Activated gamma-delta T cell treated with anti-CD3 and anti-CD28 coated beads, Interleukin-2, amount 50 U/mL, for 16 hours (primary cell): ENCODE results near the gene GRIA4.
"Not testable (repeated sequence)": the region's sequence is repeated elsewhere in the genome, so short reads cannot be mapped to it uniquely, and the experiment has no call there.

Experiments used
- DNase-seq: peaks from one replicate; pipeline ENCODE4 v3.0.0-alpha.2; 2020; ENCODE audit warnings: low read depth

Gene GRIA4

GRCh38 chr11:105719073-105719822, 109.4 kb downstream of the GRIA4 start:
- no peak for DNase-seq

DNA sequence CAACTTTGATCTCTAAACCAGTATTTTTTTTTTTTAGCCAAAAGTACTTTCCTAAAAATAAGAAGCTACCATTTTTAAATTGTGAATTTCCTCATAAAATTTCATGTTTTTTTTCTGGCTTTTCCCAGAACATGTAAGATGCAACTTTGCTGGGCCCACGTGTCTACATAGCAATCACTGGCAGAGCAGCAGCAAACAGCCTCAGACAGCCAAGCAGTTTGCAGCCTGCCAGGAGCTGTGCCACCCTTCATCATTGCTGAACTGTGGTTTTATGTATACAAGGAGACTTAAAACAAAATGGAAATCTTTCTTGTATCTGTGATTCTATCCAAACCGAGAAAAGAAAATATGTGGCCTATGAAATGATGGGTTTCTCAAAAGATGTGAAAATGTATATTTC, 110.2 kb downstream of the GRIA4 start:
- no peak for DNase-seq

- no peak for DNase-seq
These were observed 113.4 kb downstream of the GRIA4 start for GRCh38 chr11:105723269-105723668.

DNA sequence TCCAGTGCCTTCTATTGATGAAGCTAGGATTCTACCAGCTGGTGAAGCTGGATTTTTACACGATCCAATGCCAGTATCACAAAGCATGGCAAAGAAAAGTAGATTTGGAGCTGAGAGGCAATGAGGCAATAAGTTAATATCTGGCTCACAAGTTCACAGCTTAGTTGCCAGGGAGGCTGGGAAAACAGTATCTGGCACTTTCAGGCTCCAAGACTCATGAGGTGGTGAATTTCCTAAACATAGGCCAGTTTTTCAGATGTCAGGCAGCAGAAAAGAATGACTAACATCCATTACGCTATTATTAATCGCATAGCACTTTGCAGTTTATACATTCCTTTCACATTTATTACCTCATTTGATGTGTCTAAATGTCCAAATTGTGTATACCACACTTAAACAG, 122.7 kb downstream of the GRIA4 start:
- DNase-seq = no peak

DNA sequence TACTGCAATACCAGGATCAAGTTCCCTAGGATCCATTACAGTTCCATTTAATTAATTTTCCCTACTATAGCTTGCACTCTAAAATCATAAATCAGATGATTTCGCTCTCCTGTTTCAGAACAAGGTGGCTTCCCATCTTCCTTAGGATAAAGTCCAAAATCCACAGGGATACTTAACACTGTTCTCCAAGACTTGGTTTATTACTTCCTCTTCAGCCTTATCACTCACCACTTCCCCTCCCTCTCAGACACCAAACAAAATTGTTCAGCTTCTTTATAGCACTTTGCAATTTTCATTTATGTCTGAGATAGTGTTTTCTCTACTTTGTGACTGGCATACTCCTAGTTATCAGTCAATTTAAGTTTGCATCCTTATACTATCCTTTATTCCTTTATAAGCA, 124.6 kb downstream of the GRIA4 start:
- DNase-seq = no peak

GRCh38 chr11:105738251-105738650, 128.4 kb downstream of the GRIA4 start:
- DNase-seq = no peak

DNA sequence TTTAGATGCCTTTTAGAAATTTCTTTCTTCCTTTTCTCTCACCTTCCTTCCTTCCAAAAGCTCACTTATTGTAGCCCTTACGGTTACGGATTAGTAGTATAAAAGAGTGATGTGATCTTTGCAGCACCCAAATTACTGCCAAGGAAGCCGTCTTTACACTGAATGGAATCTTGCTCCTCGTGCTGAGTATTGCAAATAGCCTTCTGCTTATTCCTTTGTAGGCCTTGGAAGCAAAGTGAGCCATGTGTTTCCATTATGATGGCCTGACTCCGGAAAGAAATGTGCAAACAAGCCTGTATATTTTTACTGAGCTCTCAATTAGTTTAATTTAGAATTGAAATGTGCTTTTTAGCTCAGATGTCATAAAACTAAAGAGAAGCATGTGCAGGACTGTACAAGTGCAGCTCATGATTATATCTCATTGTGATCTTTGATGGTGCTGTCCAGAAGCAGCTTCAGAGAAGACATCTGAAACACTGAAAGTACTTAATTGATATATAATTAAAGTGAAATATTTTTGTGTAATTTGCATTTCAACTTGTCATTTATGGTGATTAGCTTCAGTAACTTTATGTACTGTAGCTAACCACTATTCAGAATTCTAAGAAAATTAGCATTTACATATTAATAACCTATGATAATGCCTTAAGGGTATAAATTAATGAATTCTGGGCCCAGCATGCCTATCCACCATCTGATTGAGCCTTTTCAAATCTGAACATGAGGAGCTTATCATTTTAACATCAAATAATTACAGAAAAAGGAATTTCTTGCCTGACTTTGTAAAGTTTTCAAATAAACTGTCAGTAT, 129.3 kb downstream of the GRIA4 start:
- no peak for DNase-seq

GRCh38 chr11:105740164-105740903, 130.5 kb downstream of the GRIA4 start:
- no peak for DNase-seq

DNA sequence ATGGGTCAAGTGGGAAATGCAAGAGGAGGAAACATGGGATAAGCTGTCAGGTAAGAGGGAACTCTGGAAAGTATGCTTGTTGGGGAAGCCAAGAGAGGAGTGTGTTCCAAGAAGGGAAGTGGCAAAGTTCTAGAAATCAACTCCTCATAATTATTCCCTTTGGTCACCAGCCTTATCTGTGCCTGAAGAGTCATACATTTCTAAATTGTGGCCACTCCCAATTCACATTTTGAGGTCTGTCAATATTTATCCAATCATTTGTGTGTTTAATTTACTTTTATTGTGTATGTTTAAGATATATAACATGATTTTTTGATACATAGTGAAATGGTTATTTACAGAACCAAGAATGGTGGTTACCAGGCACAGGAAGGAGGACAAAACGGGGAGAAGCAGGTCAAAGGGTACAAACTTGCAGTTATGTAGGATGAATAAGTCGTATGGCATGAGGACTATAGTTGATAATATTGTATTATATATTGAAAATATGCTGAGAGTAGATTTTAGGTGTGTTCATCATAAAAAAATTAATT, 131.7 kb downstream of the GRIA4 start:
- no peak for DNase-seq

- DNase-seq = no peak
These were observed 144.4 kb downstream of the GRIA4 start for GRCh38 chr11:105754260-105754659.

GRCh38 chr11:105754716-105755115, 144.8 kb downstream of the GRIA4 start:
- no peak for DNase-seq

GRCh38 chr11:105757107-105757506, 147.2 kb downstream of the GRIA4 start:
- no peak for DNase-seq

DNA sequence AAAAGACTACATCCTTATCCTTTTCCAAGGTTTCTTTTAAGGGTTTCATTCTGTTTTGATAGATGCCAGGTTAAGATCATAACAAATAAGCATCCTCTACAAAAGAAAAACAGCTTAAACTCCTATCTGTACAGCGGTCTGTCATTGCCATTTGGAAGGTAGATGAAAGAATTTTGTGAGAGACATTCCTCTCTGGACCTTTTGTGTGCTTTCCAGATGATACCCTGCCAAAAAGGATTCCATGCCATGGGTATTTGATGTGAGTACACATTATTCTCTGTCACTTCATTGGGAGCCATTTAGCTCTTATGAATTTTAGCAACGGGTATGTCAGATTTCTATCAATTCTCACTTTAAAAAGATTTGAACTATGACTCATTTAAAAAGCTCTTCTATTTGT, 153.7 kb downstream of the GRIA4 start:
- DNase-seq = no peak

GRCh38 chr11:105767931-105768330, 158.1 kb downstream of the GRIA4 start:
- DNase-seq = no peak

DNA sequence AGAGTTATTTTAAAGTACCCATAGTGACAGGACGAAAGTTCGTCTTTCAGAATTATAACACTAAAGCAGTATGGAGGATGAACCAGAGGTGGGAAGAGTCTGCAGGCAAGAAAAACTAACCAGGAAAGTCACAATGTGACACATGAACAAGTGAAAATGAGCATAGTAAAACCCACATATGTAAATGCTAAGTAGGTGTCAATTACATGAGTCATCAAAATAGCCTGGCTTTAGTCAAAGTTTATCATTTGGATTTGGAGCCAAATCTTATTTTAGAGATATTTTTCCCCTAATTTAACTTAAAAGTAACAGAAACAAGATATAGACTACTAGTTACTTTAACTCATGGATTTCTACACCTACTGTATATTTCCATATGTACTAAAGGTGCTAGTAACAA, 159.8 kb downstream of the GRIA4 start:
- no peak for DNase-seq

DNA sequence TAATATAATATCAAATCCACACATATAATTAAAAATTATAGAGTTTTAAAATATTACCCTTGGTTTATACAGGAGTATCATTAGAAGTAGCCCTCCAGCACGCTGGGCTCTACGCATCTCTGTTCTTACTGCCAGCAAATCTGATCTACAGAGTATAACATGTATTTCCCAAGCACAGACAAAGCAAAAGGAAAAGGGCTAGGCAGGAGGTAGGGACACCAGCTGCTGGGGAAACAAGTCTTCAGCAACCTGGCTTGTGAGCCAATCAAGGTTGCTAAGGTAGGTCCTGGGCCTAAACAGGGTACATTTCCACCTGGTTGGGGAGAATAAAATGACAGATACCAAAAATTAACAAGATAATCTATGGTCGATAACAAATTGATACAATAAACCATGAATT, 163.6 kb downstream of the GRIA4 start:
- not testable (repeated sequence) for DNase-seq

DNA sequence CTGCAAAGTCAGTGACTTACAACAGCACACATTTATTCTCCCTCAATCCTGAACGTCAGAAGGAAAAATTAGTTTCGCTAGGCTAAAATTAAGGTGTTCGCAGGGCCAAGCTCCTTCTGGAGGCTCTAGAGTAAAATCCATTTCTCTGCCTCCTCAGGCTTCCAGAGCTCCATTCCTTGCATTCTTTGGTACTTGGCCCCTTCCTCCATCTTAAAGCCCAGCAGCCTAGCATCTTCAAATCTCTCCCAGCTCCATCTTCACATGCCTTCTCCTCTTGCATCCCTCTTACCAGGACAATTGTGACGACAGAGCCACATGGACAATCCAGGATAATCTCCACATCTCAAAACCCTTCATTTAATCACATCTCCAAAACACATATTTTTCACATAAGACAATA, 165.0 kb downstream of the GRIA4 start:
- DNase-seq = no peak

DNA sequence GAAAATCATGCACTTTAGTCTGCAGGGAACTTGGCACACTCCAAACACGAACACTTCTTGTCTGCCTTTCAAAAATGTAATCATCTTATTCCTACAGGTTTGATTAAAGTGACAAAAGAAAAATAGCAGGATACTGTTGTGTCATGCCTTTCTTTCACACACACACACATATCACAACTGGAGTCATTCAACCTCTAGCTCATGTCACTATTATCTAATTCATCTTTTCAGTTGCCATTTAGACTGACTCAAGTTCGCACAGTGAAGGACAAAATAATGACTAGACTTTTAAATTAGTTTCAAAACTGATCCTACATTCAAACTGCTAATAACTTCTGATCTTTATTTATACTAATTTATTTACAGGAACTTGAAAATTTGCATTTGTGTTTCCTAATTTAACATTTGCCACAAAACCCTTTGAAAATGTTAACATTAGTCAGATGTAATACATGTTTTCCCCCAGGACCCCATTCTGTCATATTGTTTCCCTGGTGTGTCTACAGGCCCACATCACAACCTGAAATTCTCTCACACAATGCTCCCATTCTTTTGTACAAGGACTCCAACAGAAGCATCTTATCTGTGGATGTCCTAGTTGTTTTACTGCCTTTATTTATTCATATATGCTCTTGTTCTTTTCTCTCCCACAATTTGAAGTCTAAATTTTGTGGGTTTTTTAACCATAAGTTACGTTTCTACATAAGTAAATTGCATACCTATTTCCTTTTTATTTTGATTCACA, 171.1 kb downstream of the GRIA4 start:
- no peak for DNase-seq

- DNase-seq = no peak
These were observed 171.9 kb downstream of the GRIA4 start for GRCh38 chr11:105781807-105782206.

DNA sequence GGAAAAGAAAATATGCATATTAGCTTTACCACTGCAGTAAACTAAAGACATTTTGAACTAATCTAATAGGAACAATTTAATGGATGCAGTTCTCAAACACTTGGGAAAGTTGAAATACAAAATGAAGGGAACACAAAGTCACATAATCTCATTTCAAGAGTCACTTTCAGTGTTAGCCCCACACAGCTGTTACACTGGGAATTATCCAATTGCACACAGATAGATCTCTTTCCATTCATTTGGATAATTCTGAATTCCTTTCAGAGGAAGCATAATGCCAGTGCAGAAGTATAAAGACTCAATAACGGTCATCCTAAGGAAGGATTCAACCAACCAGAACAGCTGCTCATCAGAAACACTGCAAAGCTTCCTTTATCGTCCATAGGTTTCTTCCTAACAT, 173.3 kb downstream of the GRIA4 start:
- DNase-seq = no peak

- DNase-seq = not testable (repeated sequence)
These were observed 176.0 kb downstream of the GRIA4 start for GRCh38 chr11:105785850-105786249.

- no peak for DNase-seq
These were observed 176.9 kb downstream of the GRIA4 start for GRCh38 chr11:105786741-105787140.
